Endometrium (tissue), 2 donors: ENCODE results near the gene TRABD.

Source experiments
- FAIRE-seq: peaks from 2 replicates; lab custom pipeline; 2012; peaks lifted over from hg19 to GRCh38; lab: Jason Lieb, UNC
- donor health status: control.
- donor health status: control.

The TRABD gene

GRCh38 chr22:50175191-50175461, 10.6 kb upstream of the TRABD start:
- no peak for FAIRE-seq

GRCh38 chr22:50175921-50176849, 9.5 kb upstream of the TRABD start:
- no peak for FAIRE-seq

GRCh38 chr22:50176850-50177536, 8.7 kb upstream of the TRABD start:
- no peak for FAIRE-seq

- FAIRE-seq: no peak
Measured at GRCh38 chr22:50177537-50178470, 7.9 kb upstream of the TRABD start.

GRCh38 chr22:50178471-50178864, 7.2 kb upstream of the TRABD start:
- no peak for FAIRE-seq

- no peak for FAIRE-seq
Measured at GRCh38 chr22:50178871-50179869, 6.5 kb upstream of the TRABD start.

- FAIRE-seq: no peak
Measured at GRCh38 chr22:50179937-50180726, 5.6 kb upstream of the TRABD start.

GRCh38 chr22:50180727-50181521, 4.8 kb upstream of the TRABD start:
- FAIRE-seq: no peak

GRCh38 chr22:50182176-50183081, 3.3 kb upstream of the TRABD start:
- FAIRE-seq: no peak

GRCh38 chr22:50183141-50183971, 2.4 kb upstream of the TRABD start:
- no peak for FAIRE-seq

GRCh38 chr22:50184004-50184901, 1.5 kb upstream of the TRABD start:
- FAIRE-seq: no peak

- FAIRE-seq: no peak
Measured at GRCh38 chr22:50184902-50185374, 775 bp upstream of the TRABD start.

GRCh38 chr22:50186181-50186714, 535 bp downstream of the TRABD start:
- no peak for FAIRE-seq

GRCh38 chr22:50186761-50187523, 1.2 kb downstream of the TRABD start:
- no peak for FAIRE-seq

- no peak for FAIRE-seq
Measured at GRCh38 chr22:50188356-50188755, 2.6 kb downstream of the TRABD start.
